ENCODE measurements around the gene RAX.

DNA sequence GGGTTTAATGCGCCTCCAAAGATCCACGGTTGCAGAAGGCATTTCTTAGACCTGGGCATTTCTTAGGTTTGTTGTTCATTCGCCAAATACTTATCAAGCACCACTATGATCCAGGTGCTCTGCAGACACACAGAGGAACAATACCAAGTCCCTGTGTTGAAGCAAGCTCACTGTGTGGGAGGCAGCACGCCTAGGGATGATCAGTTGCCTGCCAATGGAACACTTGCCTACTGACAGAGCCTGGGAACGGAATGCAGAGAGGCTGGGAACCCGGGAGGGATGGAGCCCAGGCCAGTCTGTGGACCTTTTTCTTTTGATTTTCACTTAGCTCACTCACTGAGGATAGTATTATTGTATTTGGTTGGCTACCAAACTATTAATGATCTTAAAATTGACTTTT lies 55.2 kb downstream of the RAX start:
- TF ChIP-seq CTCF (IDR thresholded peaks at IDR 0.05; ENCODE audit: low read depth, low read length) (no peak), EZH2phosphoT487 (IDR thresholded peaks at IDR 0.05; ENCODE audit: low read depth) (no peak)
